Fibroblast of skin of left quadriceps (primary cell): ENCODE measurements around the gene TTLL8.
"Not testable (repeated sequence)": the region's sequence is repeated elsewhere in the genome, so short reads cannot be mapped to it uniquely, and the experiment has no call there.

ENCODE experiments used
- DNase-seq, 2 experiments: peaks; one replicate each; pipeline ENCODE4 v3.0.0-alpha.2; 2013; ENCODE audit warnings: low read depth in 2 of 2

The TTLL8 gene

GRCh38 chr22:50001388-50002231, 56.5 kb downstream of the TTLL8 start:
- no peak for DNase-seq

GRCh38 chr22:50000587-50001387, 57.3 kb downstream of the TTLL8 start:
- DNase-seq = no peak

- DNase-seq = no peak
Observed at GRCh38 chr22:49999946-50000586, 58.0 kb downstream of the TTLL8 start.

- no peak for DNase-seq
Observed at GRCh38 chr22:49999063-49999945, 58.8 kb downstream of the TTLL8 start.

- DNase-seq = no peak
Observed at GRCh38 chr22:49998718-49999062, 59.4 kb downstream of the TTLL8 start.

GRCh38 chr22:49997932-49998717, 60.0 kb downstream of the TTLL8 start:
- DNase-seq = no peak

GRCh38 chr22:49997251-49997599, 60.9 kb downstream of the TTLL8 start:
- no peak for DNase-seq

- DNase-seq = no peak
Observed at GRCh38 chr22:49996518-49997250, 61.4 kb downstream of the TTLL8 start.

- DNase-seq = no peak
Observed at GRCh38 chr22:49996119-49996517, 62.0 kb downstream of the TTLL8 start.

- DNase-seq = no peak
Observed at GRCh38 chr22:49995361-49996118, 62.6 kb downstream of the TTLL8 start.

GRCh38 chr22:49995041-49995360, 63.1 kb downstream of the TTLL8 start:
- no peak for DNase-seq

- no peak for DNase-seq
Observed at GRCh38 chr22:49994361-49995040, 63.6 kb downstream of the TTLL8 start.

GRCh38 chr22:49993649-49994360, 64.3 kb downstream of the TTLL8 start:
- no peak for DNase-seq

- no peak for DNase-seq
Observed at GRCh38 chr22:49992921-49993648, 65.0 kb downstream of the TTLL8 start.

GRCh38 chr22:49991907-49992533, 66.1 kb downstream of the TTLL8 start:
- DNase-seq = no peak

GRCh38 chr22:49991167-49991566, 66.9 kb downstream of the TTLL8 start:
- DNase-seq = no peak

- DNase-seq = not testable (repeated sequence)
Observed at GRCh38 chr22:49989826-49990225, 68.3 kb downstream of the TTLL8 start.
